Naive thymus-derived CD4-positive, alpha-beta T cell (primary cell): ENCODE data around the gene CDH3. TPM values are rescaled to one million over a fixed set of nuclear protein-coding genes. Genes with fewer than 3 reads are reported as not detected.

Experiments used
- ATAC-seq: fragments of 150-1000 bp; cut with Tn5 transposase; 2 replicates; pipeline ENCODE4 v1.10.0; 2021; ENCODE audit warnings: mild to moderate bottlenecking, moderate library complexity
- CTCF ChIA-PET: fragments of 350-600 bp; sonication (Branson Sonifier 250); formaldehyde crosslinking; loops from one replicate; lab custom pipeline; 2021; ENCODE audit warnings: antibody characterized with exemption; lab: Charles Lee
- POLR2A ChIA-PET: fragments of 350-600 bp; sonication (Branson Sonifier 250); formaldehyde crosslinking; loops from one replicate; lab custom pipeline; 2021; ENCODE audit warnings: antibody characterized with exemption, inconsistent platforms; lab: Charles Lee
- DNase-seq, 9 donors: peaks; one replicate each; pipeline versions ENCODE4 v3.0.0 to v3.0.0-alpha.2; 2020 to 2022; ENCODE audit warnings: mixed read lengths in 1 of 9
- H3K27ac ChIP-seq: one replicate; pipeline ENCODE4 v1.7.0; 2013; ENCODE audit warnings: mild to moderate bottlenecking, low read depth, low read length, moderate library complexity
- H3K27me3 ChIP-seq, 2 donors: one replicate each; pipeline ENCODE4 v1.7.0; 2013; ENCODE audit warnings: low read length in 2 of 2, mild to moderate bottlenecking in 2 of 2, moderate library complexity in 2 of 2; ENCODE audit not compliant: control insufficient read depth in 2 of 2, insufficient read depth in 2 of 2
- H3K36me3 ChIP-seq, 3 experiments: 1 replicate in 2 of 3; 2 replicates in 1 of 3; pipeline ENCODE4 v1.7.0; 2013; ENCODE audit warnings: low read length in 3 of 3, mild to moderate bottlenecking in 3 of 3, moderate library complexity in 1 of 3; ENCODE audit not compliant: insufficient read depth in 3 of 3, control insufficient read depth in 2 of 3
- H3K4me1 ChIP-seq, 2 donors: one replicate each; pipeline ENCODE4 v1.7.0; 2013; ENCODE audit warnings: low read length in 2 of 2, mild to moderate bottlenecking in 2 of 2, moderate library complexity in 1 of 2; ENCODE audit not compliant: control insufficient read depth in 2 of 2, insufficient read depth in 2 of 2
- H3K4me3 ChIP-seq: 2 replicates; pipeline ENCODE4 v1.7.0; 2013; ENCODE audit warnings: mild to moderate bottlenecking, low read length
- H3K9me3 ChIP-seq, 3 experiments: 1 replicate in 2 of 3; 2 replicates in 1 of 3; pipeline ENCODE4 v1.7.0; 2013; ENCODE audit warnings: low read length in 3 of 3; ENCODE audit not compliant: control insufficient read depth in 2 of 3
- H3K27ac Mint-ChIP-seq, 9 donors: one replicate each; pipeline ENCODE4 v1.8.0; 2020 to 2022; ENCODE audit warnings: mixed read lengths in 9 of 9, mild to moderate bottlenecking in 8 of 9, moderate library complexity in 5 of 9, inconsistent platforms in 2 of 9
- H3K27me3 Mint-ChIP-seq, 5 donors: one replicate each; pipeline ENCODE4 v1.8.0; 2021 to 2022; ENCODE audit warnings: mixed read lengths in 5 of 5, mild to moderate bottlenecking in 1 of 5
- H3K36me3 Mint-ChIP-seq, 5 donors: one replicate each; pipeline ENCODE4 v1.8.0; 2020 to 2022; ENCODE audit warnings: mixed read lengths in 5 of 5, mild to moderate bottlenecking in 3 of 5, inconsistent platforms in 1 of 5
- H3K4me1 Mint-ChIP-seq, 7 donors: one replicate each; pipeline ENCODE4 v1.8.0; 2020 to 2022; ENCODE audit warnings: mixed read lengths in 7 of 7, mild to moderate bottlenecking in 3 of 7, inconsistent platforms in 1 of 7
- H3K4me3 Mint-ChIP-seq, 10 donors: one replicate each; pipeline ENCODE4 v1.8.0; 2020 to 2022; ENCODE audit warnings: mild to moderate bottlenecking in 10 of 10, mixed read lengths in 10 of 10, moderate library complexity in 6 of 10, inconsistent platforms in 2 of 10
- H3K9me3 Mint-ChIP-seq, 11 donors: one replicate each; pipeline ENCODE4 v1.8.0; 2020 to 2022; ENCODE audit warnings: mixed read lengths in 11 of 11, mild to moderate bottlenecking in 4 of 11, inconsistent platforms in 1 of 11, moderate library complexity in 1 of 11
- intact Hi-C, 2 donors: fragments of 100-400 bp; cut with micrococcal nuclease; formaldehyde crosslinking; loops; one replicate each; pipeline ENCODE4 v1.15.1; 2023
- polyA plus RNA-seq, 2 donors: library from polyadenylated mRNA; unstranded; fragments of 300-500 nt; fragmentation: Illumina TruSeq; gene quantifications; one replicate each; pipeline ENCODE4 v1.2.3, GENCODE V29; 2021
- total RNA-seq, 6 experiments: library from RNA in 5 of 6; stranded (reverse) in 5 of 6; gene quantifications; 1 replicate in 5 of 6; 2 replicates in 1 of 6; pipeline ENCODE4 v1.2.3 and lab custom pipeline; 2021 to 2026

The CDH3 gene
- total and polyA plus RNA-seq, 7 experiments from 2014 or later, result 0.24 to 0.78 (median 0.51) TPM; not detected in 2

- H3K4me1 Mint-ChIP-seq, result peaks cover 0 to 2% (median 0%) of the 10 kb centered on the region in 7 donors
- peaks cover 6 to 14% (median 10%) of the 10 kb centered on the region in 5 donors for H3K27me3 Mint-ChIP-seq
- CTCF ChIA-PET, result no interaction called here
These were observed 8.3 kb upstream of the CDH3 start for GRCh38 chr16:68636818-68637217.

GRCh38 chr16:68640972-68641371 is 4.1 kb upstream of the CDH3 start:
- Histone ChIP-seq H3K4me3 (no peak overlapping the region), H3K27me3 (peaks cover 0 to 11% of the 10 kb centered on the region in 2 donors), H3K27ac (no peak overlapping the region), H3K9me3 (no peaks in the 10 kb centered on the region), H3K36me3 (no peaks in the 10 kb centered on the region), H3K4me1 (peaks cover 7 to 12% of the 10 kb centered on the region in 2 donors)
- H3K27me3 Mint-ChIP-seq, result peaks cover 26 to 46% (median 37%) of the 10 kb centered on the region in 5 donors
- H3K4me3 Mint-ChIP-seq, result no peak overlapping the region
- intact Hi-C loops, result no loop called here
- no peak overlapping the region for H3K27ac Mint-ChIP-seq
- POLR2A ChIA-PET, result no interaction called here
- ATAC-seq (no peak), DNase-seq (no peak)
- peaks cover 6 to 18% (median 13%) of the 10 kb centered on the region in 7 donors for H3K4me1 Mint-ChIP-seq
- H3K36me3 Mint-ChIP-seq, result peaks cover 0 to 6% (median 0%) of the 10 kb centered on the region in 5 donors
- CTCF ChIA-PET, result no interaction called here
- H3K9me3 Mint-ChIP-seq, result peaks cover 0 to 3% (median 0%) of the 10 kb centered on the region in 11 donors

More at GRCh38 chr16:68636818-68637217, 8.3 kb upstream of the CDH3 start:
- Mint-ChIP-seq H3K4me3 (no peak overlapping the region), H3K27ac (no peak overlapping the region), H3K9me3 (peaks cover 0 to 3% (median 0%) of the 10 kb centered on the region in 11 donors), H3K36me3 (peaks cover 0 to 4% (median 3%) of the 10 kb centered on the region in 5 donors)
- H3K4me3 ChIP-seq, result no peak overlapping the region
- POLR2A ChIA-PET, result interaction anchor here (0.7 kb wide), 1 partner anchor 336 kb away, joined by 3 read pairs; no protein-coding TSS in a partner anchor
- no peaks in the 10 kb centered on the region for H3K36me3 ChIP-seq
- intact Hi-C loops, result no loop called here
- H3K9me3 ChIP-seq, result no peaks in the 10 kb centered on the region
- no peaks in the 10 kb centered on the region for H3K27me3 ChIP-seq
- ATAC-seq, result no peak
- no peak for DNase-seq
- no peaks in the 10 kb centered on the region for H3K4me1 ChIP-seq
- H3K27ac ChIP-seq, result no peak overlapping the region

GRCh38 chr16:68642047-68642435 is 3.1 kb upstream of the CDH3 start:
- Histone ChIP-seq H3K27ac (no peak overlapping the region), H3K9me3 (no peaks in the 10 kb centered on the region), H3K36me3 (no peaks in the 10 kb centered on the region), H3K4me1 (peaks cover 7 to 16% of the 10 kb centered on the region in 2 donors), H3K4me3 (no peak overlapping the region), H3K27me3 (peaks cover 0 to 13% of the 10 kb centered on the region in 2 donors)
- ATAC-seq (no peak), DNase-seq (no peak)
- peaks cover 26 to 57% (median 43%) of the 10 kb centered on the region in 5 donors for H3K27me3 Mint-ChIP-seq
- POLR2A ChIA-PET, result no interaction called here
- H3K9me3 Mint-ChIP-seq, result peaks cover 0 to 3% (median 0%) of the 10 kb centered on the region in 11 donors
- intact Hi-C loops, result no loop called here
- H3K27ac Mint-ChIP-seq, result peak overlapping the region in 1 of 9 donors; percentile 21
- peaks cover 6 to 18% (median 14%) of the 10 kb centered on the region in 7 donors for H3K4me1 Mint-ChIP-seq
- CTCF ChIA-PET, result no interaction called here
- H3K36me3 Mint-ChIP-seq, result peaks cover 0 to 6% (median 0%) of the 10 kb centered on the region in 5 donors
- H3K4me3 Mint-ChIP-seq, result peak overlapping the region in 1 of 10 donors; percentile 6

- H3K4me3 Mint-ChIP-seq, result peak overlapping the region in 2 of 10 donors; percentile 6 to 34
- Histone ChIP-seq H3K4me1 (peaks cover 7 to 16% of the 10 kb centered on the region in 2 donors), H3K27ac (no peak overlapping the region), H3K4me3 (no peak overlapping the region), H3K36me3 (no peaks in the 10 kb centered on the region), H3K27me3 (peaks cover 0 to 13% of the 10 kb centered on the region in 2 donors), H3K9me3 (no peaks in the 10 kb centered on the region)
- intact Hi-C loops, result no loop called here
- ChIA-PET CTCF (no interaction called here), POLR2A (no interaction called here)
- no peak for DNase-seq
- peaks cover 6 to 18% (median 14%) of the 10 kb centered on the region in 7 donors for H3K4me1 Mint-ChIP-seq
- H3K27ac Mint-ChIP-seq, result peak overlapping the region in 1 of 9 donors; percentile 21
- peaks cover 0 to 3% (median 0%) of the 10 kb centered on the region in 11 donors for H3K9me3 Mint-ChIP-seq
- H3K27me3 Mint-ChIP-seq, result peaks cover 27 to 62% (median 45%) of the 10 kb centered on the region in 5 donors
- ATAC-seq, result no peak
- H3K36me3 Mint-ChIP-seq, result peaks cover 0 to 6% (median 0%) of the 10 kb centered on the region in 5 donors
These were observed 2.5 kb upstream of the CDH3 start for GRCh38 chr16:68642436-68643101.

GRCh38 chr16:68643227-68643626 is 1.9 kb upstream of the CDH3 start:
- Mint-ChIP-seq H3K36me3 (peaks cover 0 to 6% (median 0%) of the 10 kb centered on the region in 5 donors), H3K4me3 (peak overlapping the region in 1 of 10 donors; percentile 81)
- ATAC-seq, result no peak

GRCh38 chr16:68643847-68644246 is 1.3 kb upstream of the CDH3 start:
- peaks cover 0 to 18% of the 10 kb centered on the region in 2 donors for H3K27me3 ChIP-seq
- no peak overlapping the region for H3K4me3 ChIP-seq
- H3K27ac ChIP-seq, result no peak overlapping the region
- Mint-ChIP-seq H3K27ac (no peak overlapping the region), H3K36me3 (peaks cover 0 to 6% (median 0%) of the 10 kb centered on the region in 5 donors), H3K27me3 (peaks cover 39 to 66% (median 57%) of the 10 kb centered on the region in 5 donors), H3K4me1 (peaks cover 6 to 18% (median 14%) of the 10 kb centered on the region in 7 donors), H3K9me3 (peaks cover 0 to 3% (median 0%) of the 10 kb centered on the region in 11 donors), H3K4me3 (peak overlapping the region in 9 of 10 donors; percentile 56 to 82 (median 71))
- peaks cover 7 to 16% of the 10 kb centered on the region in 2 donors for H3K4me1 ChIP-seq
- no peak for ATAC-seq
- ChIA-PET POLR2A (interaction anchor here (0.7 kb wide), 1 partner anchor 1862 kb away, joined by 3 read pairs; no protein-coding TSS in a partner anchor), CTCF (no interaction called here)
- intact Hi-C loops, result no loop called here
- H3K9me3 ChIP-seq, result no peaks in the 10 kb centered on the region
- no peaks in the 10 kb centered on the region for H3K36me3 ChIP-seq
- no peak for DNase-seq

More at GRCh38 chr16:68643227-68643626, 1.9 kb upstream of the CDH3 start:
- ChIA-PET POLR2A (no interaction called here), CTCF (no interaction called here)
- intact Hi-C loops, result no loop called here
- Histone ChIP-seq H3K36me3 (no peaks in the 10 kb centered on the region), H3K4me3 (no peak overlapping the region), H3K27ac (no peak overlapping the region), H3K4me1 (peaks cover 7 to 16% of the 10 kb centered on the region in 2 donors), H3K9me3 (no peaks in the 10 kb centered on the region), H3K27me3 (peaks cover 0 to 18% of the 10 kb centered on the region in 2 donors)
- Mint-ChIP-seq H3K27ac (no peak overlapping the region), H3K27me3 (peaks cover 34 to 68% (median 51%) of the 10 kb centered on the region in 5 donors), H3K9me3 (peaks cover 0 to 3% (median 0%) of the 10 kb centered on the region in 11 donors), H3K4me1 (peaks cover 6 to 18% (median 14%) of the 10 kb centered on the region in 7 donors)
- no peak for DNase-seq
